Stimulated activated naive CD8-positive, alpha-beta T cell treated with anti-CD3 and anti-CD28 coated beads, Interleukin-15, amount 100 ng/mL, for 72 hours (primary cell): ENCODE data around the gene MYO9B.
"Not testable (repeated sequence)": the region's sequence is repeated elsewhere in the genome, so short reads cannot be mapped to it uniquely, and the experiment has no call there.

Experiments
- ATAC-seq: fragments of 150-1000 bp; cut with Tn5 transposase; 2 replicates; pipeline ENCODE4 v1.10.0; 2021; ENCODE audit warnings: mild to moderate bottlenecking, moderate library complexity
- DNase-seq, 2 donors: peaks; one replicate each; pipeline ENCODE4 v3.0.0; 2021 to 2022
- H3K27ac Mint-ChIP-seq, 2 donors: one replicate each; pipeline ENCODE4 v1.8.0; 2022; ENCODE audit warnings: mild to moderate bottlenecking in 2 of 2, mixed read lengths in 2 of 2, moderate library complexity in 2 of 2
- H3K27me3 Mint-ChIP-seq: one replicate; pipeline ENCODE4 v1.8.0; 2022; ENCODE audit warnings: mixed read lengths
- H3K4me1 Mint-ChIP-seq: one replicate; pipeline ENCODE4 v1.8.0; 2022; ENCODE audit warnings: mild to moderate bottlenecking, mixed read lengths
- H3K4me3 Mint-ChIP-seq, 2 donors: one replicate each; pipeline ENCODE4 v1.8.0; 2022; ENCODE audit warnings: mild to moderate bottlenecking in 2 of 2, mixed read lengths in 2 of 2, moderate library complexity in 1 of 2
- H3K9me3 Mint-ChIP-seq, 2 donors: one replicate each; pipeline ENCODE4 v1.8.0; 2022; ENCODE audit warnings: mixed read lengths in 2 of 2

Gene MYO9B

DNA sequence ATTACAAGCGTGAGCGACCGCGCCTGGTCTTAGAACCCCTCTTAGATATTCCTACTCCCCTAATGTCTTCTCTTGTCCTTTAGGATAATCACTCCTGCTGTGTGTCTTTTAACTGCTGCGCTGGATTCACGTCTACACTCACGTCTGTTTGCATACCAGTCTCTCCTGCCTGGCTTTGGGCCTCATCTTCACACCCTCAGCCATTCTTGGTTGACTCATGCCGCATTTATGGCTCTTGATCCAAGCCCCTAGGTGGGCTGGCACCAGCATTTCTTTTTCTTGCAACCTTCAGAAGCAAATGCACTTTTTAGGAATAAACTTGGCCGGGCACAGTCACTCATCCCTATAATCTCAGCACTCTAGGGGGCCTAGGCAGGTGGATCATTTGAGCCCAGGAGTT lies 22.7 kb downstream of the MYO9B start:
- peak overlapping the region in 1 of 2 donors; percentile 53 for H3K27ac Mint-ChIP-seq

DNA sequence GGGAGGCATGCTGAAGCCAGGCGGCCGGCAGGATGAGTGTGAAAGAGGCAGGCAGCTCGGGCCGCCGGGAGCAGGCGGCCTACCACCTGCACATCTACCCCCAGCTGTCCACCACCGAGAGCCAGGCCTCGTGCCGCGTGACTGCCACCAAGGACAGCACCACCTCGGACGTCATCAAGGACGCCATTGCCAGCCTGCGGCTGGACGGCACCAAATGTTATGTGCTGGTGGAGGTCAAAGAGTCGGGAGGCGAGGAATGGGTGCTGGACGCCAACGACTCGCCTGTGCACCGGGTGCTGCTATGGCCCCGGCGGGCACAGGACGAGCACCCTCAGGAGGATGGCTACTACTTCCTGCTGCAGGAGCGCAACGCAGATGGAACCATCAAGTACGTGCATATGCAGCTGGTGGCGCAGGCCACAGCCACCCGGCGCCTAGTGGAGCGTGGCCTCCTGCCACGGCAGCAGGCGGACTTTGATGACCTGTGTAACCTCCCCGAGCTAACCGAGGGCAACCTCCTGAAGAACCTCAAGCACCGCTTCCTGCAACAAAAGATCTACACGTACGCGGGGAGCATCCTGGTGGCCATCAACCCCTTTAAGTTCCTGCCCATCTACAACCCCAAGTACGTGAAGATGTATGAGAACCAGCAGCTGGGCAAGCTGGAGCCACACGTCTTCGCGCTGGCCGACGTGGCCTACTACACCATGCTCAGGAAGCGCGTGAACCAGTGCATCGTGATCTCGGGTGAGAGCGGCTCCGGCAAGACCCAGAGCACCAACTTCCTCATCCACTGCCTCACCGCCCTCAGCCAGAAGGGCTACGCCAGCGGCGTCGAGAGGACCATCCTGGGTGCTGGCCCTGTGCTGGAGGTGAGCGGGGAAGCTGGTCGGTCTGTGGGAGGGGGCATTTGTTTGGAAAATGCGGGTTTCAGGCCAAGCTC lies 26.4 kb downstream of the MYO9B start:
- no peaks in the 10 kb centered on the region for H3K9me3 Mint-ChIP-seq
- ATAC-seq: no peak
- H3K27ac Mint-ChIP-seq: no peak overlapping the region
- H3K4me3 Mint-ChIP-seq: no peak overlapping the region
- peaks cover 37% of the 10 kb centered on the region for H3K4me1 Mint-ChIP-seq
- DNase-seq: no peak
- H3K27me3 Mint-ChIP-seq: no peaks in the 10 kb centered on the region

More for the DNA sequence above, 22.7 kb downstream of the MYO9B start:
- peaks cover 41% of the 10 kb centered on the region for H3K4me1 Mint-ChIP-seq
- ATAC-seq: no peak
- DNase-seq: no peak
- H3K27me3 Mint-ChIP-seq: no peaks in the 10 kb centered on the region
- no peaks in the 10 kb centered on the region for H3K9me3 Mint-ChIP-seq
- no peak overlapping the region for H3K4me3 Mint-ChIP-seq

DNA sequence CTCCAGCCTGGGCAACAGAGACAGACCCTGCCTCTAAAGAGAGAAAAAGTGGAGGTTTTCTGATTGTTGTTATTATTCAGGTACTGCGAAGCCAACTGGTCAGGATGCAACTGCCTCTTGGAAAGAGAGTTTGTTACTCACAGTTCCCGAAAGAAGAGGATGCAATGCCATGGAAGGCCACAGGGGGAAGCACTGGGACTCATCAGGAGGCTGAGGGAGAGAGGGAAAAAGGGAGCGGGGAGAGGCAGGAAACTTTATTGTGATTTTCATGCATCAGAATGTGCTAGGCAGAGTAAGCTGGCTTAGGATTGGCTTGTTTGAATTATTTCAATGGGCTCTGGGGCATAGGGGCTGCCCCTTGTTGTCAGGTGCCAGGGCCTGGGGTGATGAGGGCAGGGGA lies 27.6 kb downstream of the MYO9B start:
- ATAC-seq (no peak), DNase-seq (no peak)
- Mint-ChIP-seq H3K4me1 (peaks cover 38% of the 10 kb centered on the region), H3K4me3 (no peak overlapping the region), H3K27me3 (no peaks in the 10 kb centered on the region), H3K9me3 (no peaks in the 10 kb centered on the region), H3K27ac (peak overlapping the region in 1 of 2 donors; percentile 59)

DNA sequence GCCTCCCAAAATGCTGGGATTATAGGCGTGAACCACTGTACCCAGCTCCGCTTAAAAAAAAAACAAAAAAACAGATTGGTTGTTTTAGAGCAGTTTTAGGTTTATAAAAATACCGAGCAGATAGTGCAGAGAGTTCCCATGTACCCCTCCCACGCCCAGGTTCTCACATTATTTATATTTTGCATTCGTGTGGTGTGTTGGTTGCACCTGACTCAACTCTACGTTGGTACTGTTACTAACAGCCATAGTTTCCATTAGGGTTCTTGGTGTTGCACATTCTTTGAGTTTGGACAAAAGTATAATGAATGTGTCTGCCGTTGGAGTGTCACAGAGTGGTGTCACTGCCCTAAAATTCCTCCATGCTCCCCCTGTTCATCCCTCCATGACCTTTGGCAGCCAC lies 29.1 kb downstream of the MYO9B start:
- H3K27ac Mint-ChIP-seq: no peak overlapping the region
- ATAC-seq (no peak), DNase-seq (no peak)
- H3K27me3 Mint-ChIP-seq: no peaks in the 10 kb centered on the region
- H3K4me3 Mint-ChIP-seq: no peak overlapping the region
- H3K4me1 Mint-ChIP-seq: peaks cover 42% of the 10 kb centered on the region
- H3K9me3 Mint-ChIP-seq: no peaks in the 10 kb centered on the region

DNA sequence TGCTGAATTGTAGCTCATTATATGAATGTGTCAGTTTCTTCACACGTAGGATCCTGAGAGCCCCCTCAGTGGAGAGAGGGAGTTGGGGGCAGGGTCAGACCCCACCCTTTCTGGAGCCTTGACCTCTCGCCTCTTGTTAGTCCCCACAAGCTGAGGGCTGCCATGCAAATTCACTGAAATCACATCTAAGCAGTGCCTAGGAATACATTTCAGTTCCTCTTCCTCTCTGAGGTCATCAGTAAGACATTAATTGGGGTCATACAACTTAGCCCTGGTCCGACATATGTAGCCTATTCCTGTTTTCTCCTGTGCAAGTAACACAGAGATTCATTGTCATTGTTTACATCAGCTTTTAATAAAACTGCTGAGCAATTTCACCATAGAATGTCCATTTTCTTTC lies 30.0 kb downstream of the MYO9B start:
- Mint-ChIP-seq H3K9me3 (no peaks in the 10 kb centered on the region), H3K27me3 (no peaks in the 10 kb centered on the region), H3K4me3 (no peak overlapping the region), H3K27ac (no peak overlapping the region), H3K4me1 (peaks cover 51% of the 10 kb centered on the region)
- DNase-seq (no peak), ATAC-seq (no peak)

DNA sequence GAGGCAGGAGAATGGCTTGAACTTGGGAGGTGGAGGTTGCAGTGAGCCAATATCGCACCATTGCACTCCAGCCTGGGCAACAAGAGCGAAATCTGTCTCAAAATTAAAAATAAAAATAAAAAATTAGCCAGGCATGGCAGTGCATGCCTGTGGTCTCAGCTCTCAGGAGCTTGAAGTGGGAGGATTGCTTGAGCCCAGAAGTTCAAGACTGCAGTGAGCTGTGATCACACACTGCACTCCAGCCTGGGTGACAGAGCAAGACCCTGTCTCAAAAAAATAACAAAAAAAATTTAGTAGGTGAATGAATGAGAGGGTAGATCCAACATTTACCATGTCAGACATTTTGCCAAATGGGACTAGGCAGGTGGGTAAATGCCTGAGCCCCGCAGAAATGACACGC lies 31.4 kb downstream of the MYO9B start:
- peak overlapping the region in 1 of 2 donors; percentile 67 for H3K27ac Mint-ChIP-seq
- not testable (repeated sequence) for ATAC-seq, H3K9me3 Mint-ChIP-seq, DNase-seq, H3K27me3 Mint-ChIP-seq, H3K4me3 Mint-ChIP-seq
- H3K4me1 Mint-ChIP-seq: peaks cover 58% of the 10 kb centered on the region

DNA sequence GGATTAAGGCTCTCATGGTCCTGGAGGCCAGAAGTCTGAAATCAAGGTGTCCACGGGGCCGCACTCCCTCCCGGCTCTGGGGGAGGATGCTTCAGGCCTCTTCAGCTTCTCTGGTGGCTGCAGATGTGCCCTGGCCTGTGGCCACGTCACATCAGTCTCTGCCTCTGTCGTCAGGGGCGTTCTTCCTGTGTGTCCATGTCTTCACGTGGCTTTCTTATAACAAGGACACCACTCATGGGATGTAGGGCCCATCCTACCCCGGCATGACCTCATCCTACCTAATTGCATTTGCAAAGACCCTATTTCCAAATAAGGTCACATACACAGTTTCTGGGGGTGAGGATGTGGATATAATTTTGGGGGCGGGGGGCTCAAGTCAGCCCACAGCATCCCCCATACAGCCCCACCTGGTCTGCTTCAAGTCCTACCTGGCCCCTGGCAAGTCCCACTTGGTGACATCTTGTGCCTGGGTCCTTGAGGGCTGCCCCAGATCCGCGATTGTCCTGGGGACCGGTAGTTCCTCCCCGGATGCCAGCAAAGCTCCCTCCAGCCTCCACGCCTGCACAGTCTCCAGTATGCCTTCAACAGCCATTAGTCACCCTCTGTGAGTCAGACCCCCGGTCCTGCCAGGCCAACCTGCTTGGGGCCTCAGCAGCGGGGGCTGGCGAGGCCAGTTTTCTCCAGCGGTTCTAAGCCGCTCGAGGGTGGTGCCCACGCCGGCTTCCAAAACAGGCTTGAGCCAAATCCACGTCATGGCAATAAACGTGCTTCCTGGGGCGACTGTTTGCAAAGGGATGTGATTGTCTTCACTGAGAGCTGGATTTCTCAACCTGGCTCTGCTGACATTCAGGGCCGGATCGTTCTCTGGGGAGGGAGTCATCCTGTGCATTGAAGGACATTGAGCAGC lies 32.2 kb downstream of the MYO9B start:
- H3K9me3 Mint-ChIP-seq: no peaks in the 10 kb centered on the region
- ATAC-seq: no peak
- H3K4me1 Mint-ChIP-seq: peaks cover 60% of the 10 kb centered on the region
- no peaks in the 10 kb centered on the region for H3K27me3 Mint-ChIP-seq
- H3K4me3 Mint-ChIP-seq: no peak overlapping the region
- no peak for DNase-seq
- no peak overlapping the region for H3K27ac Mint-ChIP-seq

DNA sequence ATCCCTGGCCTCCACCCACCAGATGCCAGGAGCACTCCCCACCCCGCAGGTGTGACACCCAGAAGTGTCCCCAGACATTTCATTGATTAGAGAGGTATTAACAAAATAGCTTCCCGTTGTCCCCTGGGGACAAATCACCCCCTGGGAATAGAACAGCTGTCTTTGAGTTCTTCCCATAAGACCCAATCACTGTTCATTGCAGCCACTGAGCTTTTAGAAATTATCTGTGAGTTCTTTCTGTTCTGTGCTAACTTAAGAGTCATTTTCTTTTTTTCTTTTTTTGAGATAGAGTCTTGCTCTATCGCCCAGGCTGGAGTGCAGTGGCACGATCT lies 32.8 kb downstream of the MYO9B start:
- Mint-ChIP-seq H3K27me3 (no peaks in the 10 kb centered on the region), H3K27ac (no peak overlapping the region), H3K4me1 (peaks cover 60% of the 10 kb centered on the region), H3K9me3 (no peaks in the 10 kb centered on the region), H3K4me3 (no peak overlapping the region)
- ATAC-seq (no peak), DNase-seq (no peak)

DNA sequence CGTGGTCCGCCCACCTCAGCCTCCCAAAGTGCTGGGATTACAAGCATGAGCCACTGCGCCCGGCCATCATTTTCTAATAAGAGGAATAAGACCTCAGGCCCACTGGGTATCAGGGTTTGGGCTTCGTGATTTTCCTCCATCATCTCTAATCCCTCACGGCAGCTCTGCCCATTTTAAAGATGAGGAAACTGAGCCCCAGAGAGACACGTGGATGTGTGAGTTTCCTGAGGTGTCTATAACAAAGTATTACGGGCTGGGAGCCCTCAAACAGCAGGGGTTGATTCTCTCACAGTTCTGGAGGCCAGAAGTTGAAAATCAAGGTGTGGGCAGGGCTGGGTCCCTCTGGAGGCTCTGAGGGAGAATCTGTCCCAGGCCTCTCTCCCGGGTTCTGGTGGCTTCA lies 33.7 kb downstream of the MYO9B start:
- Mint-ChIP-seq H3K27ac (no peak overlapping the region), H3K4me3 (peak overlapping the region; percentile 37 to 69), H3K4me1 (peaks cover 65% of the 10 kb centered on the region), H3K9me3 (no peaks in the 10 kb centered on the region), H3K27me3 (no peaks in the 10 kb centered on the region)
- no peak for DNase-seq
- ATAC-seq: no peak

DNA sequence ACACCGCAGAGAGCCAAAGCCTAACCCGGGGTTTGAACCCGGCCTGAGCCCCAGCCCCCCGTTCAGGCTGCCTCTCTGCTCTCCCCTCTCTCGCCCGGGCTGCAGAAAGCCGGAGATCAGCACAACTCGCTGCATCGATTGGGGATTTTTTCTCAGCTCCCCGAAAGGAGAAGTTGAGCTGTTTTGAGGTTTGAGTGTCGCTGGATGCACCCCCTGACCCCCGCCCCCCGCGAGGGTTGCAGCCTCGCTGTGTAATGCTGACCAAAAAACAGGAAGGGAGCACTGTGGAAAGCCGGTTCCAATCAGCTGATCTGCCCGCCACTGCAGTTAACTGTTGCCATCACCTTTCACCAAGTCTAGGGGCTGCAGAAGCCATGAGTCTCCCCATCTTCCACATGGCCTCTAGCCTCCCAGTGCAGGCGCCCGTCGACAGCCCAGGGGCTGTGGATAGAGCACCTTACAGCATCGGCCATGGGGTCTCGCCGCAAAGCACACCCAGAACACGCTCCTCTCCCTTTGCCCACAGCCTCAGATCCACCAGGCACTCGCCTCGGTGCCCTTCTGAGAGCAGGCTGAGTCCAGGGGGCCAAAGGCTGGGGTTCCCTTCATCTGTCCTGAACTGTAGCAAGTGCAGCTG lies 34.5 kb downstream of the MYO9B start:
- Mint-ChIP-seq H3K27me3 (no peaks in the 10 kb centered on the region), H3K4me1 (peaks cover 66% of the 10 kb centered on the region), H3K9me3 (no peaks in the 10 kb centered on the region), H3K4me3 (peak overlapping the region; percentile 37 to 69), H3K27ac (peak overlapping the region in 1 of 2 donors; percentile 76)
- DNase-seq: peak in 1 of 2 donors; percentile 54
- ATAC-seq: peak; percentile 85

DNA sequence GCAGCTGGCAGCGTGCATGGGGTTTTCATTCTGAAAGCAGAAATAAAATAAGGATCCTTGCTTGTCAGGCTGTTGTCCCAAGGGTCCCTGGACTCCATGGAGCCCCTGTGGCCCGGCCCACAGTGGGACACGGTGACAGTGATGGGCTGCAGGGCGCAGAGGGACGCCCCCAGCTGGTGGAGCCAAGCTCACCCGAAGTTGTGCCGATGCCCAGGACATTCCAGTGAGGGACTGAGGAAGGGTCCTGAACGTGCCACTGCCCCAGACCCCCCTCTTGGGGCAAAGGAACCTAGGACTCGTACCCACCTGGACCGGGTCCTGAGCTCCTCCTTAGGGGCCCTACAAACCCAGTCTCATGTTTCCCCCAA lies 35.0 kb downstream of the MYO9B start:
- H3K4me3 Mint-ChIP-seq: peak overlapping the region in 1 of 2 donors; percentile 37
- H3K9me3 Mint-ChIP-seq: no peaks in the 10 kb centered on the region
- peaks cover 69% of the 10 kb centered on the region for H3K4me1 Mint-ChIP-seq
- H3K27ac Mint-ChIP-seq: peak overlapping the region; percentile 76 to 93
- DNase-seq (no peak), ATAC-seq (no peak)
- no peaks in the 10 kb centered on the region for H3K27me3 Mint-ChIP-seq

DNA sequence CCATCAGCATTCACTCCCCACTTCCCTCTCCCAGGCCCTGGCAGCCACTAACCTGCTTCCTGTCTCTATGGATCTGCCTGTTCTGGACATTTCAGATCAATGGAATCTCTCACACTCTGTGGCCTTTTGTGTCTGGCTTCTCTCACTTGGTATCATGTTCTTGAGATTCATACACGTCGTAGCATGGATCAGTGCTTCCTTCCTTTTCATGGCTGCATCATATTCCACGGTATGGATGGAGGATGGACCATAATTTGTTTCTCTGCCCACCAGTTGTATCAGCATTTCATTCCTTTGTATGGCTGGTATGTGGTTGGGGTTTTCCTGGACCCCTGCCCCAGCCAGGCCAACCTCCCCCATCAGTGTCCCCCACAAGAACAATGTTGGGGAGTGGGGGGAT lies 36.2 kb downstream of the MYO9B start:
- no peak for DNase-seq
- ATAC-seq: no peak
- Mint-ChIP-seq H3K27me3 (no peaks in the 10 kb centered on the region), H3K4me1 (peaks cover 73% of the 10 kb centered on the region), H3K9me3 (no peaks in the 10 kb centered on the region), H3K4me3 (no peak overlapping the region), H3K27ac (peak overlapping the region in 1 of 2 donors; percentile 31)

DNA sequence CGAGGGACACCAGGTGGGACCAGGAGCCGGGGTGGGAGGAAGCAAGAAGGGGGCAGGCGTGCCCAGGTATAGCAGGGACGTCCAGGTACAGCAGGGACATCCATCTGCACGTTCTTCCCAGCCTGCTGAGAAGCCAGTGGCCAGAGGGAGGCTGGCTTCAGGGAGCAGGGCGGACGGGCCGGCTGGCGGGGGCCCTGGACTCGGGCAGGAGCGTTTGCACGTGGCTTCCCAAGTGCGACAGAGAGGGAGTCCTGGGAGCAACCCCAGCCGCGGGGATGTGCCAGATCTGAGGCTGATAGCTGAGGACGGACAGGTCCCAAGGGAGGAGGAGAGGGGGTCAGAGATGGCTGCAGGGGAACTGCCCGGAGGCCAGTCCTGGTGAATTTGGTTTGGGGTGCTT lies 36.7 kb downstream of the MYO9B start:
- H3K27ac Mint-ChIP-seq: no peak overlapping the region
- no peak for DNase-seq
- H3K4me1 Mint-ChIP-seq: peaks cover 73% of the 10 kb centered on the region
- ATAC-seq: no peak
- H3K27me3 Mint-ChIP-seq: no peaks in the 10 kb centered on the region
- no peak overlapping the region for H3K4me3 Mint-ChIP-seq
- no peaks in the 10 kb centered on the region for H3K9me3 Mint-ChIP-seq

DNA sequence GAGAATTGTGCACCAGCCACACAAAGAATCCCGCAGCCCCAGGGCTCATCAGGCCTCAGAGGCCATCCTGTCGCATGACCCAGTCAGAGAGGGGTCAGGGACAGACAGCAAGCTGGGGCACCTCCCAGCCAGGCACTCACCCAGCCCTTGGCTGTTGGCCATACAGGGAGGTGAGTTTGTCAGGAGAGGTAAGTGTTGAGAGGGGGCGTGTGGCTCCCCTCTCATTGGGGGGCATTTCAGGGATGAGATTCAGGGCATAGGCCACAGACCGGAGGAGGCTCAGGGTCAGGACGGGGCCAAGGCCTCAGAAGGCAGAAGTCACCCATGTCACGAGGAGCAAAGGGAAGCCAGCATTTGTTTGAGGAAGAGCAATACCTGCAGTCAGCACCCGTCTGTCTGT lies 37.1 kb downstream of the MYO9B start:
- ATAC-seq: no peak
- no peak for DNase-seq
- no peak overlapping the region for H3K4me3 Mint-ChIP-seq
- peak overlapping the region; percentile 35 to 77 for H3K27ac Mint-ChIP-seq
- H3K9me3 Mint-ChIP-seq: no peaks in the 10 kb centered on the region
- H3K27me3 Mint-ChIP-seq: no peaks in the 10 kb centered on the region
- peaks cover 68% of the 10 kb centered on the region for H3K4me1 Mint-ChIP-seq

DNA sequence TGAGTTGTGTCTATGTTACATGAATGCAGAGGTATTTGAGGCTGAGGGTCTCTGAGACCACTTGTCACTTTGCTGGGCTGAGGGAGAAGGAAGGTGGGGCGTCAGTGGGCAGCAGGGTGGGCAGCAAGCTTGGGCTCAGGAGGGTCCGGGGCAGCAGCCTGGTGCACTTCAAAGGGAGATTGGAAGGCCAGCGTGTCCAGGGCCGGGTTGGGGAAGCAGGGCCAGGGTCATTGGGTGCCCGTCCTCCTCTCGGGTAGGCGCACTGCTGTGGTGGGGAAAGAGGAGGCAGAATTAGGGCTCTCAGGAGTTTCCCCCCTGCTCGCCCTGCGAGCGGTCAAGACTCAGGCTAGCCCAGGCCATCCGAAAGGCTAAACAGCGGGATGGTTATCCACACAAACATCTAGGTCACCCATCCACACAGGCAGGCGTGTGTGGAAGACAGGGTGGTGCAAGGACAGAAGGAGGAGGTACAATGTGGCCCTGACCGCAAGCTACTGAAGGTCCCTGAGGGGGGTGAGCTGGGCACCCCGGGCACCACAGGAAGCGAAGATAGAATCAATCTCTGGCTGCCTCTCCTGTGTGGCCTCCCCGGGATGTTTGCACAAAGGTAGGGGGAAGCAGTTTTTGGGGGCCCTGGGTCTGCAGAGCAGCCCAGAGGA lies 37.7 kb downstream of the MYO9B start:
- H3K27ac Mint-ChIP-seq: peak overlapping the region; percentile 35 to 77
- no peaks in the 10 kb centered on the region for H3K9me3 Mint-ChIP-seq
- no peak for ATAC-seq
- H3K4me3 Mint-ChIP-seq: no peak overlapping the region
- H3K27me3 Mint-ChIP-seq: no peaks in the 10 kb centered on the region
- H3K4me1 Mint-ChIP-seq: peaks cover 63% of the 10 kb centered on the region
- DNase-seq: no peak
